HG03457 (cell line): ENCODE measurements around the gene DEPDC1B.
A peak's percentile ranks its signal among the peaks of the same experiment; 100 is the strongest.
"Not testable (repeated sequence)": the region's sequence is repeated elsewhere in the genome, so short reads cannot be mapped to it uniquely, and the experiment has no call there.

ENCODE experiments used
- ATAC-seq: cut with Tn5 transposase; IDR thresholded peaks from one replicate; pipeline ENCODE4 v1.9.1; 2021; ENCODE audit warnings: moderate number of reproducible peaks; ENCODE audit not compliant: unreplicated experiment

The DEPDC1B gene

GRCh38 chr5:60699609-60700415 lies at the start of gene DEPDC1B:
DEPDC1B (minus strand) TSS chr5:60700166; CDS start chr5:60700093, 73 bp downstream.
- ATAC-seq = peak; percentile 87

- ATAC-seq = no peak
Observed at GRCh38 chr5:60744682-60745081, 44.7 kb upstream of the DEPDC1B start.

- no peak for ATAC-seq
Observed at GRCh38 chr5:60743511-60744314, 43.7 kb upstream of the DEPDC1B start.

GRCh38 chr5:60740322-60740721 lies 40.4 kb upstream of the DEPDC1B start:
- no peak for ATAC-seq

- ATAC-seq = no peak
Observed at GRCh38 chr5:60738933-60739332, 39.0 kb upstream of the DEPDC1B start.

GRCh38 chr5:60738461-60738860 lies 38.5 kb upstream of the DEPDC1B start:
- ATAC-seq = no peak

- not testable (repeated sequence) for ATAC-seq
Observed at GRCh38 chr5:60730858-60731257, 30.9 kb upstream of the DEPDC1B start.

GRCh38 chr5:60727033-60727679 lies 27.2 kb upstream of the DEPDC1B start:
- ATAC-seq = no peak

GRCh38 chr5:60724126-60724525 lies 24.2 kb upstream of the DEPDC1B start:
- ATAC-seq = no peak

- no peak for ATAC-seq
Observed at GRCh38 chr5:60722416-60722815, 22.4 kb upstream of the DEPDC1B start.

- ATAC-seq = no peak
Observed at GRCh38 chr5:60719329-60719728, 19.4 kb upstream of the DEPDC1B start.

- no peak for ATAC-seq
Observed at GRCh38 chr5:60718166-60718892, 18.4 kb upstream of the DEPDC1B start.

- not testable (repeated sequence) for ATAC-seq
Observed at GRCh38 chr5:60715201-60715928, 15.4 kb upstream of the DEPDC1B start.

- ATAC-seq = no peak
Observed at GRCh38 chr5:60712950-60713349, 13.0 kb upstream of the DEPDC1B start.

- ATAC-seq = not testable (repeated sequence)
Observed at GRCh38 chr5:60711892-60712291, 11.9 kb upstream of the DEPDC1B start.

GRCh38 chr5:60710362-60710761 lies 10.4 kb upstream of the DEPDC1B start:
- no peak for ATAC-seq

GRCh38 chr5:60705144-60705543 lies 5.2 kb upstream of the DEPDC1B start:
- ATAC-seq = no peak

- no peak for ATAC-seq
Observed at GRCh38 chr5:60703944-60704343, 4.0 kb upstream of the DEPDC1B start.

- ATAC-seq = no peak
Observed at GRCh38 chr5:60701321-60701968, 1.5 kb upstream of the DEPDC1B start.

GRCh38 chr5:60700416-60700757 lies 421 bp upstream of the DEPDC1B start:
- ATAC-seq = peak; percentile 8
